HepG2 (cell line): ENCODE results near the gene AGPAT2. TPM values are rescaled to one million over a fixed set of nuclear protein-coding genes. Genes with fewer than 3 reads are reported as not detected.
A peak's percentile ranks its signal among the peaks of the same experiment; 100 is the strongest.

Experiments
- EED ChIP-seq: sonication (generic); formaldehyde crosslinking; IDR thresholded peaks from 2 replicates; pipeline ENCODE4 v1.5.0; 2020; ENCODE audit warnings: mild to moderate bottlenecking, missing genetic modification reagents
- KMT2B ChIP-seq: IDR thresholded peaks from 2 replicates; pipeline ENCODE4 v1.6.1; 2016; ENCODE audit warnings: missing genetic modification reagents, missing compliant biosample characterization
- MATR3 ChIP-seq: sonication (generic); formaldehyde crosslinking; IDR thresholded peaks from 2 replicates; pipeline ENCODE4 v1.4.0; 2020; ENCODE audit warnings: missing genetic modification reagents
- MLLT10 ChIP-seq: sonication (generic); formaldehyde crosslinking; IDR thresholded peaks from 2 replicates; pipeline ENCODE4 v1.4.0; 2020; ENCODE audit warnings: missing genetic modification reagents
- NONO ChIP-seq, 2 experiments: fragments of 450-650 bp in 1 of 2; sonication (generic) in 1 of 2; formaldehyde crosslinking in 1 of 2; IDR thresholded peaks in 1 of 2; conservative IDR thresholded peaks in 1 of 2; 2 replicates each; pipeline versions ENCODE4 v1.6.1 to v1.8.0; 2017 to 2022; ENCODE audit warnings: mild to moderate bottlenecking in 1 of 2, missing genetic modification reagents in 1 of 2, moderate library complexity in 1 of 2
- PATZ1 ChIP-seq: sonication (generic); formaldehyde crosslinking; IDR thresholded peaks from 2 replicates; pipeline ENCODE4 v1.4.0; 2020; ENCODE audit warnings: missing genetic modification reagents
- SIN3A ChIP-seq: IDR thresholded peaks from 2 replicates; pipeline ENCODE4 v1.6.1; 2011; ENCODE audit warnings: low read depth, mild to moderate bottlenecking, control low read depth, low read length, borderline replicate concordance
- STAT6 ChIP-seq: sonication (generic); formaldehyde crosslinking; IDR thresholded peaks from 2 replicates; pipeline ENCODE4 v1.4.0; 2020; ENCODE audit warnings: missing genetic modification reagents, mild to moderate bottlenecking, borderline replicate concordance
- TCF12 ChIP-seq, 2 experiments: fragments of 450-650 bp in 1 of 2; sonication (generic) in 1 of 2; formaldehyde crosslinking in 1 of 2; IDR thresholded peaks; 2 replicates each; pipeline versions ENCODE4 v1.6.1 to v1.8.0; 2017 to 2022; ENCODE audit warnings: antibody characterized with exemption in 1 of 2, mild to moderate bottlenecking in 1 of 2, missing genetic modification reagents in 1 of 2, moderate library complexity in 1 of 2
- ZBTB10 ChIP-seq: sonication (generic); formaldehyde crosslinking; IDR thresholded peaks from 2 replicates; pipeline ENCODE4 v1.4.0; 2020; ENCODE audit warnings: missing genetic modification reagents, borderline replicate concordance
- ZFP91 ChIP-seq: sonication (generic); formaldehyde crosslinking; IDR thresholded peaks from 2 replicates; pipeline ENCODE4 v1.9.0; 2022; ENCODE audit warnings: missing genetic modification reagents, mild to moderate bottlenecking, borderline replicate concordance
- ZNF136 ChIP-seq: sonication (generic); formaldehyde crosslinking; IDR thresholded peaks from 2 replicates; pipeline ENCODE4 v1.8.1; 2022; ENCODE audit warnings: low read depth, mild to moderate bottlenecking, moderate library complexity, missing genetic modification reagents
- ZNF44 ChIP-seq: sonication (generic); formaldehyde crosslinking; IDR thresholded peaks from 2 replicates; pipeline ENCODE4 v1.5.1; 2020; ENCODE audit warnings: mild to moderate bottlenecking, missing genetic modification reagents
- polyA plus RNA-seq, 8 experiments: library from polyadenylated mRNA; depleted of rRNA in 3 of 8; stranded (reverse) in 7 of 8; unstranded in 1 of 8; fragments of >200 nt; fragmentation: Illumina TruSeq in 4 of 8; extraction: Trizol in 4 of 8; gene quantifications; 2 replicates each; pipeline versions ENCODE4 v1.2.1 to v1.2.3, GENCODE V29; 2011 to 2016; ENCODE audit warnings: low read depth in 4 of 8, missing spikeins in 1 of 8, mixed read lengths in 1 of 8; ENCODE audit not compliant: insufficient read depth in 1 of 8
- total RNA-seq, 5 experiments: library from RNA; depleted of rRNA; stranded (reverse); fragments of >200 nt; fragmentation: Illumina TruSeq; extraction: Trizol; gene quantifications; 2 replicates each; pipeline ENCODE4 v1.2.3, GENCODE V29; 2016; ENCODE audit warnings: low read depth in 1 of 5
- TF ChIP-seq, protein P1 (sequence below): sonication (generic); formaldehyde crosslinking; conservative IDR thresholded peaks from 2 replicates; pipeline ENCODE4 v1.4.0; 2020; ENCODE audit warnings: missing genetic modification reagents
- TF ChIP-seq, protein P2 (sequence below): sonication (generic); formaldehyde crosslinking; IDR thresholded peaks from 2 replicates; pipeline ENCODE4 v1.5.0; 2020; ENCODE audit warnings: missing genetic modification reagents

Gene AGPAT2
- total and polyA plus RNA-seq, 2 of the 13 experiments (the other 11 are each of a cell fraction or from before 2014, with no cell fraction given), result 3.9 to 25.8 TPM

DNA sequence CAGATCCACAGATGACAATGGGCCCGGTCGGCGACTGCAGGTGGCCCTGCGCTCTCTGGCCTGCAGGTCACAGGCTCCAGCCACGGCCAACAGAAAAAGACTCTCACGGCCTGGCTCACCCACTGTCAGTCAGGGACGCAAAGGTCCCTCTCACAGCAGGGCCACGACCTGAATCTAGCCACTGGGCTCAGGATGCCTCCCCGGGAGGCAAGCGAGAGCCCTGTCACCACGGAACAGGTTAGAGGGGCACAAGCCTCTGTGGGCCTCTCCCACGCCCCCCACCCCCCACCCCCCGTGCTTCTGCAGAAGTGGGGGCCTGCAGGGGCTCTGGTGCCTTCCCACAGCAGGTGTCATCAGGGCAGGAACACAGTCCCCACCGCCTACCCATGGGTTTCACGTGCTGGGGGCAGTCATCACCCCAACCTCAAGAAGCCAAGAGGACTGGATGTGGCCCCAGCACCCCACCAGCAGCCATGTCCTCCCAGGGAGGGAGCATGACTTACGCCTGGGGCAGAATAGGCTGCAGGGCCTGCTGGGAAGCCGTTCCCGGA, 41.8 kb downstream of the AGPAT2 start (continued):
- TF ChIP-seq ZNF44 (CRISPR knock-in tag), result 0 out of 2 replicates have a peak, but pooled peaks have one; percentile 7
- TF ChIP-seq ZFP91, result no peak
- no peak for TF ChIP-seq ZNF136
- no peak for TF ChIP-seq PATZ1 (CRISPR knock-in tag)
- TF ChIP-seq, protein P1, sequence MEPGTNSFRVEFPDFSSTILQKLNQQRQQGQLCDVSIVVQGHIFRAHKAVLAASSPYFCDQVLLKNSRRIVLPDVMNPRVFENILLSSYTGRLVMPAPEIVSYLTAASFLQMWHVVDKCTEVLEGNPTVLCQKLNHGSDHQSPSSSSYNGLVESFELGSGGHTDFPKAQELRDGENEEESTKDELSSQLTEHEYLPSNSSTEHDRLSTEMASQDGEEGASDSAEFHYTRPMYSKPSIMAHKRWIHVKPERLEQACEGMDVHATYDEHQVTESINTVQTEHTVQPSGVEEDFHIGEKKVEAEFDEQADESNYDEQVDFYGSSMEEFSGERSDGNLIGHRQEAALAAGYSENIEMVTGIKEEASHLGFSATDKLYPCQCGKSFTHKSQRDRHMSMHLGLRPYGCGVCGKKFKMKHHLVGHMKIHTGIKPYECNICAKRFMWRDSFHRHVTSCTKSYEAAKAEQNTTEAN (CRISPR knock-in tag), result no peak
- no peak for TF ChIP-seq MATR3 (CRISPR knock-in tag)
- no peak for TF ChIP-seq EED
- TF ChIP-seq STAT6 (CRISPR knock-in tag), result no peak
- no peak for TF ChIP-seq MLLT10
- TF ChIP-seq ZBTB10 (CRISPR knock-in tag), result no peak
- TF ChIP-seq SIN3A, result 0 out of 2 replicates have a peak, but pooled peaks have one; percentile 20
- TF ChIP-seq TCF12 (IDR thresholded peaks at IDR 0.05), result no peak
- TF ChIP-seq TCF12 (CRISPR knock-in tag; IDR thresholded peaks at IDR 0.05), result no peak
- no peak for TF ChIP-seq NONO (IDR thresholded peaks at IDR 0.05)
- TF ChIP-seq NONO (CRISPR knock-in tag; conservative IDR thresholded peaks at IDR 0.05), result no peak
- TF ChIP-seq, protein P2, sequence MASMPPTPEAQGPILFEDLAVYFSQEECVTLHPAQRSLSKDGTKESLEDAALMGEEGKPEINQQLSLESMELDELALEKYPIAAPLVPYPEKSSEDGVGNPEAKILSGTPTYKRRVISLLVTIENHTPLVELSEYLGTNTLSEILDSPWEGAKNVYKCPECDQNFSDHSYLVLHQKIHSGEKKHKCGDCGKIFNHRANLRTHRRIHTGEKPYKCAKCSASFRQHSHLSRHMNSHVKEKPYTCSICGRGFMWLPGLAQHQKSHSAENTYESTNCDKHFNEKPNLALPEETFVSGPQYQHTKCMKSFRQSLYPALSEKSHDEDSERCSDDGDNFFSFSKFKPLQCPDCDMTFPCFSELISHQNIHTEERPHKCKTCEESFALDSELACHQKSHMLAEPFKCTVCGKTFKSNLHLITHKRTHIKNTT (CRISPR knock-in tag), result no peak
- no peak for TF ChIP-seq KMT2B (CRISPR knock-in tag)
